CD14-positive monocyte (primary cell): ENCODE results near the gene CREBZF. TPM values are rescaled to one million over a fixed set of nuclear protein-coding genes. Genes with fewer than 3 reads are reported as not detected.

ENCODE experiments used
- DNase-seq, 3 donors: peaks; one replicate each; pipeline ENCODE4 v3.0.0-alpha.2; 2011 to 2022
- H2AFZ ChIP-seq: 2 replicates; pipeline ENCODE4 v1.6.0; 2012; ENCODE audit warnings: mild to moderate bottlenecking, low read depth, low read length, inconsistent platforms; ENCODE audit not compliant: insufficient read depth, poor library complexity, severe bottlenecking
- H3K27ac ChIP-seq, 2 donors: 1 replicate in 1 of 2; 2 replicates in 1 of 2; pipeline ENCODE4 v1.5.1; 2012 to 2013; ENCODE audit warnings: low read length in 2 of 2, control low read depth in 1 of 2, inconsistent platforms in 1 of 2, low read depth in 1 of 2, mild to moderate bottlenecking in 1 of 2
- H3K27me3 ChIP-seq, 2 donors: one replicate each; pipeline versions ENCODE4 v1.6.0 to v1.6.1; 2011 to 2013; ENCODE audit warnings: low read length in 2 of 2; ENCODE audit not compliant: control insufficient read depth in 2 of 2, insufficient read depth in 2 of 2
- H3K36me3 ChIP-seq, 2 donors: replicated peaks in 1 of 2; 1 replicate in 1 of 2; 2 replicates in 1 of 2; pipeline versions ENCODE4 v1.5.1 to v1.6.1; 2012 to 2013; ENCODE audit warnings: low read length in 2 of 2, control low read depth in 1 of 2, inconsistent platforms in 1 of 2, mild to moderate bottlenecking in 1 of 2; ENCODE audit not compliant: insufficient read depth in 2 of 2, control insufficient read depth in 1 of 2
- H3K4me1 ChIP-seq, 2 donors: 1 replicate in 1 of 2; 2 replicates in 1 of 2; pipeline versions ENCODE4 v1.5.1 to v1.6.1; 2012 to 2013; ENCODE audit warnings: low read length in 2 of 2, control low read depth in 1 of 2, inconsistent platforms in 1 of 2, mild to moderate bottlenecking in 1 of 2, moderate library complexity in 1 of 2; ENCODE audit not compliant: insufficient read depth in 2 of 2, control insufficient read depth in 1 of 2
- H3K4me2 ChIP-seq: replicated peaks from 2 replicates; pipeline ENCODE3; 2012; ENCODE audit warnings: low read length, moderate library complexity, mild to moderate bottlenecking; ENCODE audit not compliant: poor library complexity, severe bottlenecking; ENCODE audit errors: extremely low read depth
- H3K4me3 ChIP-seq, 3 experiments: fragments of 200-600 bp in 1 of 3; sonication (generic) in 1 of 3; replicated peaks in 1 of 3; 1 replicate in 2 of 3; 2 replicates in 1 of 3; pipeline ENCODE4 v1.5.1; 2011 to 2013; ENCODE audit warnings: low read length in 3 of 3, mild to moderate bottlenecking in 3 of 3, control low read depth in 2 of 3, low read depth in 2 of 3, inconsistent platforms in 1 of 3, moderate library complexity in 1 of 3
- H3K79me2 ChIP-seq: 2 replicates; pipeline ENCODE4 v1.6.0; 2012; ENCODE audit warnings: mild to moderate bottlenecking, control low read depth, inconsistent platforms, low read length, moderate library complexity; ENCODE audit not compliant: insufficient read depth
- H3K9ac ChIP-seq: 2 replicates; pipeline ENCODE4 v1.6.0; 2017; ENCODE audit warnings: low read length, mild to moderate bottlenecking; ENCODE audit not compliant: insufficient read depth, poor library complexity, severe bottlenecking
- H3K9me3 ChIP-seq, 2 donors: replicated peaks in 1 of 2; 1 replicate in 1 of 2; 2 replicates in 1 of 2; pipeline versions ENCODE4 v1.5.1 to v1.6.1; 2012 to 2013; ENCODE audit warnings: low read length in 2 of 2, control low read depth in 1 of 2; ENCODE audit not compliant: control insufficient read depth in 1 of 2, insufficient read depth in 1 of 2
- H4K20me1 ChIP-seq: 2 replicates; pipeline ENCODE4 v1.6.0; 2012; ENCODE audit warnings: mild to moderate bottlenecking, low read length, control low read depth, moderate library complexity; ENCODE audit not compliant: insufficient read depth
- H3K27ac Mint-ChIP-seq, 7 donors: one replicate each; pipeline ENCODE4 v1.8.0; 2020; ENCODE audit warnings: mild to moderate bottlenecking in 7 of 7, mixed read lengths in 7 of 7, moderate library complexity in 6 of 7, inconsistent platforms in 2 of 7
- H3K27me3 Mint-ChIP-seq, 3 donors: one replicate each; pipeline ENCODE4 v1.8.0; 2021 to 2022; ENCODE audit warnings: low read depth in 3 of 3, mild to moderate bottlenecking in 3 of 3, mixed read lengths in 3 of 3, moderate library complexity in 3 of 3, inconsistent platforms in 1 of 3
- H3K36me3 Mint-ChIP-seq, 2 donors: one replicate each; pipeline ENCODE4 v1.8.0; 2020; ENCODE audit warnings: mixed read lengths in 2 of 2, inconsistent platforms in 1 of 2, mild to moderate bottlenecking in 1 of 2
- H3K4me1 Mint-ChIP-seq: one replicate; pipeline ENCODE4 v1.8.0; 2020; ENCODE audit warnings: mild to moderate bottlenecking, mixed read lengths
- H3K4me3 Mint-ChIP-seq, 2 donors: one replicate each; pipeline ENCODE4 v1.8.0; 2020; ENCODE audit warnings: mild to moderate bottlenecking in 2 of 2, mixed read lengths in 2 of 2, moderate library complexity in 1 of 2
- H3K9me3 Mint-ChIP-seq, 7 donors: one replicate each; pipeline ENCODE4 v1.8.0; 2020 to 2022; ENCODE audit warnings: mixed read lengths in 7 of 7, mild to moderate bottlenecking in 6 of 7, moderate library complexity in 6 of 7, inconsistent platforms in 2 of 7
- CTCF ChIP-seq: fragments of 200-600 bp; IDR thresholded peaks from one replicate; pipeline ENCODE4 v1.8.0; 2022; ENCODE audit warnings: antibody characterized with exemption, mild to moderate bottlenecking
- WGBS: methylation state at CpG from one replicate; pipeline ENCODE4 v1.1.5; 2013; ENCODE audit warnings: missing lambda C conversion rate; ENCODE audit not compliant: insufficient coverage; 5-methylcytosine and 5-hydroxymethylcytosine counted together
- intact Hi-C, 2 donors: fragments of 100-400 bp; cut with micrococcal nuclease; formaldehyde crosslinking; loops; one replicate each; pipeline versions ENCODE4 v1.15.0 to v1.15.1; 2023
- polyA plus RNA-seq, 3 donors: library from polyadenylated mRNA; depleted of rRNA in 1 of 3; unstranded in 2 of 3; stranded (reverse) in 1 of 3; fragments of 300-500 nt in 2 of 3; fragments of >200 nt in 1 of 3; fragmentation: Illumina TruSeq in 2 of 3; gene quantifications; 1 replicate in 2 of 3; 2 replicates in 1 of 3; pipeline ENCODE4 v1.2.3, GENCODE V29; 2012 to 2021

CREBZF gene
- polyA plus RNA-seq, 3 donors: 3.1 to 35.4 (median 3.9) TPM

GRCh38 chr11:85680897-85681296 is 16.0 kb upstream of the CREBZF start:
- Histone ChIP-seq H3K9ac (no peak overlapping the region), H4K20me1 (no peaks in the 10 kb centered on the region), H3K79me2 (no peaks in the 10 kb centered on the region), H3K27me3 (no peaks in the 10 kb centered on the region), H3K4me3 (no peak overlapping the region), H3K9me3 (no peaks in the 10 kb centered on the region), H3K27ac (no peak overlapping the region), H3K36me3 (no peaks in the 10 kb centered on the region), H2AFZ (no peak overlapping the region), H3K4me2 (no peak overlapping the region), H3K4me1 (peaks cover 0 to 7% of the 10 kb centered on the region in 2 donors)
- intact Hi-C loops: no loop called here
- WGBS: no CpG with 5 or more reads among the region's 1 CpG
- Mint-ChIP-seq H3K4me1 (peaks cover 15% of the 10 kb centered on the region), H3K27me3 (peaks cover 0 to 3% (median 0%) of the 10 kb centered on the region in 3 donors), H3K9me3 (no peaks in the 10 kb centered on the region), H3K4me3 (no peak overlapping the region), H3K27ac (no peak overlapping the region), H3K36me3 (no peaks in the 10 kb centered on the region)
- TF ChIP-seq CTCF: no peak
- DNase-seq: no peak

GRCh38 chr11:85679576-85679975 is 14.6 kb upstream of the CREBZF start:
- Histone ChIP-seq H3K9ac (no peak overlapping the region), H3K4me1 (peaks cover 0 to 7% of the 10 kb centered on the region in 2 donors), H3K4me2 (no peak overlapping the region), H3K27ac (no peak overlapping the region), H3K27me3 (no peaks in the 10 kb centered on the region), H2AFZ (no peak overlapping the region), H3K9me3 (no peaks in the 10 kb centered on the region), H4K20me1 (no peaks in the 10 kb centered on the region), H3K79me2 (no peaks in the 10 kb centered on the region), H3K4me3 (no peak overlapping the region), H3K36me3 (no peaks in the 10 kb centered on the region)
- intact Hi-C loops: no loop called here
- Mint-ChIP-seq H3K4me3 (no peak overlapping the region), H3K27ac (no peak overlapping the region), H3K9me3 (no peaks in the 10 kb centered on the region), H3K27me3 (peaks cover 0 to 3% (median 3%) of the 10 kb centered on the region in 3 donors), H3K4me1 (peaks cover 15% of the 10 kb centered on the region), H3K36me3 (no peaks in the 10 kb centered on the region)
- DNase-seq: no peak
- TF ChIP-seq CTCF: no peak
- WGBS: 100% methylated on average over 1 of the region's 4 CpGs
